NCI-H748 (cell line): ENCODE measurements around the gene TSKS.

Source experiments
- DNase-seq: peaks from one replicate; lab custom pipeline; 2025; ENCODE audit not compliant: unreplicated experiment; lab: John Stamatoyannopoulos, UW

TSKS gene, protein sequence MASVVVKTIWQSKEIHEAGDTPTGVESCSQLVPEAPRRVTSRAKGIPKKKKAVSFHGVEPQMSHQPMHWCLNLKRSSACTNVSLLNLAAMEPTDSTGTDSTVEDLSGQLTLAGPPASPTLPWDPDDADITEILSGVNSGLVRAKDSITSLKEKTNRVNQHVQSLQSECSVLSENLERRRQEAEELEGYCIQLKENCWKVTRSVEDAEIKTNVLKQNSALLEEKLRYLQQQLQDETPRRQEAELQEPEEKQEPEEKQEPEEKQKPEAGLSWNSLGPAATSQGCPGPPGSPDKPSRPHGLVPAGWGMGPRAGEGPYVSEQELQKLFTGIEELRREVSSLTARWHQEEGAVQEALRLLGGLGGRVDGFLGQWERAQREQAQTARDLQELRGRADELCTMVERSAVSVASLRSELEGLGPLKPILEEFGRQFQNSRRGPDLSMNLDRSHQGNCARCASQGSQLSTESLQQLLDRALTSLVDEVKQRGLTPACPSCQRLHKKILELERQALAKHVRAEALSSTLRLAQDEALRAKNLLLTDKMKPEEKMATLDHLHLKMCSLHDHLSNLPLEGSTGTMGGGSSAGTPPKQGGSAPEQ

DNA sequence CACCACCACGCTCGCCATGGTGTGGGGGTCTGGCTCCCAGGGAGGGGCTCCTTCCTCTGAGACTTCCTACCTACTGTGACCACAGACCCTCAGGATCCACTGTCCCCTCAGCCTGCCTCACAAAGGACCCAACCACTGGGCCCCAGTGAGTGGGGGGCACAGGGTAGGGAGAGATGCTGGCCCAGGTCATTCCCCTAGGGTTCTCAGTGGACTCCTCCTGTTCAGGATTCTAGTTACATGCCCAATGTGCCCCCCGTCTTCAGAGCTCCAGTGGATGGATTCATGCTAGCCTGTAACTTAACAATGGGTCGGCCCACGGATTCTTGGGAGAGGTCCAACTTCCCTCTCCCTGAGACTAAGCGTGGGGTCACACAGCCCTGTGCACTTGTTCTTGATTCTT, at the start of gene TSKS:
TSKS (minus strand) TSS at position 77 of the 400 bp plus-strand sequence; CDS start at position 18, 59 bp downstream.
- no peak for DNase-seq

DNA sequence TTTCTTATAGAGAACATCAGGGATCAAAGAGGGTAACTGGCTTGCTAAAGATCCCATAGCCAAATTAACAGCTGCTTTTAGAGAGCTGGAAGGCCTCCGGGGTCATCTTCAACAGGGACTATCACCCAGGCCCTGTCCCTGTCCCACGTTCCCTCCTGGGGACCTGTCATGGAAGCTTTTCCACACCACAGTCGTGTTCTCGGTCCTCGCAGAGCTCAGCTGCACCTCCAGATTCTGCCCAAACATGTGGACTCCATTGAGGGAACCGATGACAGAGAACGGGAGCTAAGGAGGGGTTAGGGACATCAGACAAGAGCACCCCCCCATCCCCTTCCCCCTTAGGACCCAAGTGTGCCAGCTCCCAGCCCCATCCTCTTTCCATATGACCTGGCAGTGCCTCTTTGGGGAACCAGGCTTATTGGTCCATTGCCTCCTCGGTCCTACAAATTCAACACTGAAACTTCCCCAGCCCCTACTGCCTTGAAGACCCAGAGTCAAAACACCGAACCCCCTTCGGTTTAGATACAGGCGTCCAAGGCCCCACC, 49.4 kb upstream of the TSKS start:
- no peak for DNase-seq

DNA sequence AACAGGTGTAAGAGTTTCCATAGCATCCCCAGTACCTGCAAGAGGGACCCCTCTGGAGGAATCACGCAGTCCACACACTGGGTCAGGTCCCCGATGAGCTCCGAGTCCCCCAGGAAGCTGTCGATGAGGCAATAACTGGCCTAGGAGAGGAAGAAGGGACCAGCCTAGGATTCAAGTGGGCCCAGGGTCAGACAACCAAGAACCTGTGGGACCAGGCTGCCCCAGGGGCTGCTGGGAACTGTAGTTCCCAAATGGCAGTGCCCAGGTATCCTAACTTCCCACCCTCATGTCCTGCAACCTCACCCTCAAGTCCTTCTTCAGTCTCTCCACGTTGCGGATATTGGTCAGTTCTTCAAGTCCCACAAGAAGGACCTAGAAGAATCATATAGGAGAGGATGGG, 48.2 kb upstream of the TSKS start:
- no peak for DNase-seq

DNA sequence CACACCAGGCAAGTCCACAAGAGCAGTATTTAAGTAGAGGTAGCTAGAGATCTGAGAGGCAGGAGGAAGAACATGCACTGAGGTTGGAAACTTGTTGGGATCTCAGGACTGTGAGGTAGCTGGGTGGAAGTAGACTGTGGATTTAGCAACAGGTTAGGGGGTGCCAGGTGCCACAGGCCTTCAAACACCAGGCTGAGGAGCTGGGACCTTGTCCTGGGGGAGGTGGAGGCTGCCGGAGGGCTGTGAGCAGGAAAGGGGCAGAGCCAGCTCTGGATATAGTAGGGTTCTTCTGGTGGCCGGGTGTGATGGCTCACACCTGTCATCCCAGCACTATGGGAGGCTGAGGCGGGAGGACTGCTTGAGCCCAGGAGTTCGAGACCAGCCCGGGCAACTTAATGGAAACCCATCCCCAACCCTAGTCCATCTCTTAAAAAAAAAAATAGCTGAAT, 46.9 kb upstream of the TSKS start:
- no peak for DNase-seq

DNA sequence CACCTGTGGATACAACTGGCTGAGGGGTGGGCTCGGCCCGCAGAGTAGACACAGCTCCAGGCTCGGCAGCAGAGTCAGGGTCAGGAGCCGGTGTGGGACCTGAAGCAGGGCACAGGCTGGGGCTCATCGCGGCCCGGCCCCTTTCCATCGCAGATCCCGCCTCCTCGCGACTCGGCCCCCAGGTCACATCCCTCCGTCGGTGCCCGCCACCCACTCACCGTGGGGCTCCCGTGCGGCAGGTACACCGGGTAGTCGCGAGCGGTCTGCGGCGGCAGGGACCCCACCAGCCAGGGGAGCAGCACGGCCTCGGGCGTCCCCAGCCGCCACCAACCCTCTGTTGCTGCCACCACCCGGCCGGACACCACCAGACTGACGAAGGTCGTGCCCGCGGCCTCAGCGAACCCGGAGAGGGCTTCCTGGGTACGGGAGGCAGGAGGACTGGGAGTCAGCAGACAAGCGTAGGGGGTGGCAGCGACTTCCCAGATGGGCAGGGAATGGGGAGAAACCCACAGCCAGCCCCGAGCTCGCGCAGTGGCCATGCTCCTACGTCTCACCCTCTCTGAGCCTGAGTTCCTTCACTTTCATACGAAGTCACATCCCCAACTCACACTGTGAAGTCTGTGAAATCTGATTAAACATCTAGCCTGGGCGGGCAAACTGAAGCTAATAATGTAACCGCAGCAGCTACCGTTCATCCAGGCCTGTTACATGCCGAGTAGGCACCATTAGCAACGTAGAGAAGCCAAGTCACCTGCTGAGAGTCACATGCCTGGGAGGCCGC, 46.2 kb upstream of the TSKS start:
- DNase-seq: peak; percentile 71

DNA sequence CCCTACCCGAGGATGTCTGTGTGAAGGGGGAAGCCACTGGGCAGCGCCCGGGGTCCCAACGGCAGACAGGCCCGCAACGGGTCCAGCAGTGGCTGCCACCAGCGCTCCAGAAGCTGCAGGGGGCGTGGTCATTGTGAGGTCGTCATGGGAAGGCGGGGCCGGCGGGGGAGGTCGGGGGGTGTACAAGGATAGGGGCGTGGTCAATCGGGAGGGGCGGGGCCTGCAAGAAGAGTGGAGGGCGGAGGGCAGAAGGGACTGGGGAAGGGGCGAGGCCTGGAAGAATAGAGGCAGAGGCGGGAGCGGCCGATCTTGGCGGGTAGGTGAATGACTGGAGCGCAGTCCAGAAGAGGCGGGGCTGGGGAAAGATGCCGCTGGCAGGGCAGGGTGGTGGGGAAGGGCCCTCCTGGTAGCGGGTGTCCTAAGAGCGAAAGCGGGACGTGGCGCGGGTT, 45.6 kb upstream of the TSKS start:
- peak; percentile 97 for DNase-seq

DNA sequence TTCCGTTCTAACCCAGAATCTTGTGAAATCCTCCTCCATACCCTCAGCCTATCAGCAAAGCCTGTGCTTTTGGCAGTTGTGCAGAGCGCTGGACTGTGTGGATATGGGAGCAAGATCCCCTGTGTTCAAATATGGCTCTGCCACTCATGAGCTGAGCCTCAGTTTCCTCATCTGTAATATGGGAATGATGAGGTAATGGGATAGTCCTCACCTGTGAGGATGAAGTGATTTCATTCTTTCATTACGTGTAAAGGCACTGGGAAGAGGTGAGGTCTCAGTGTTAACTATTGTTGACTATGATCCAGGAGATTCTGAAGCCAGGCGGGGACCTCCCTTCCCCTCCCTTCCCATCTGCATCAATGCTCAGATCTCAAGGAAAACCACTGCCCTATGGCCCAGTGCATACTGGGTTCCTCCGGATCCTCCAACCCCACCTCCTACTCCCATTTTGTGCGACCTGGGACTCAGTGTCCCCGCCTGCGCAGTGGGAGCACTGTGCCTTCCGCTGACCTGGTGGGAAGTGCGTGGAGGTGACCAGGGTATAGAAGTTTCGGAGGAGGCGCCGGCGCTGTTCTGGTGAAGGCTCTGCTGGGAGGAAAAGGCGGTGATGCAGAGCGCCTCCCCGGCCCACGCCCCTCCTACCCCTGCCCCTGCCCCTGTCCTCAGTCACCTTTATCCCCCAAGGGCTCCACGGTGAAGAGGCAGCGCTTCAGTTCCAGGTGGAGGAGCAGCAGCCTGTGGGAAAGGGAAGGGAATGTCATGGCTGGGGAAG, 45.0 kb upstream of the TSKS start:
- no peak for DNase-seq

DNA sequence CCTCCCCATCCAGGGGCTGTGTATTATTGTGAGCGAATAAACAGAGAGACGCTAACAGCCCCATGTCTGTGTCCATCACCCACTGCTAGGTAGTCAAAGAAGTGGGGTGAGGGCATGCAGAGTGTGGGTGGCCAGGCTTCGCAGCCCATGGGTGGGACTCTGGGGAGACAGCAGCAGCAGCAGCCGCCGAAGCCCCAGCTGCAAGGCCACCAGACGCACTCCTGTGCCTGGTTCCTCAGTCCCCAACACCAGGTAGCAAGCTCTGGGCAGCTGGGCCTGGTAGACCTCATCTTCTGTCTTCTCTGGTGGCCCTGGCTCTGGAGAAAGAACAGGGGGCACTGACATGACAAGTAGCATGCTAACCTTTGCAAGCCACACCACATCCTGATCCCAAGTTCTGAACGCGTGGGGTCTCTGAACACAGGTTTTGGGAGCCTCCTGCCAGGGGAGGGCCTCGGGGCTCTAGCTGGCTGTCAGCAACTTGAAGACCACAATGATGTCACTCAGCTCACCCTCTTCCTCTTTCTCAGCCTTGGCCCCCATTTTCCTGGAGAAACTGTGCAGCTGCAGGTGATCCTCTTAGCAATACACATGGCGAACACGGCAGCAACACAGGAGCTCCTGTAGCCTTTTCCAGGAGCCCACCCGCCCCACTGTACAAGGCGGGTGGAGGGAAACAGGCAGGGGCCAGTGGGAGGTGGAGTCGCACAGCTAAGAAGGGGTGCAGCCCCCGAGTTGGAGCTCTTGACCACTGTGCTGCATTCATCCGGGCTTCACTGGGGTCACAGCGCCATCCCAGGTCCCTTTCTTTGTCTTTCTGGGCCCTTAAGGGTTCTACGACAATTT, 44.2 kb upstream of the TSKS start:
- no peak for DNase-seq

DNA sequence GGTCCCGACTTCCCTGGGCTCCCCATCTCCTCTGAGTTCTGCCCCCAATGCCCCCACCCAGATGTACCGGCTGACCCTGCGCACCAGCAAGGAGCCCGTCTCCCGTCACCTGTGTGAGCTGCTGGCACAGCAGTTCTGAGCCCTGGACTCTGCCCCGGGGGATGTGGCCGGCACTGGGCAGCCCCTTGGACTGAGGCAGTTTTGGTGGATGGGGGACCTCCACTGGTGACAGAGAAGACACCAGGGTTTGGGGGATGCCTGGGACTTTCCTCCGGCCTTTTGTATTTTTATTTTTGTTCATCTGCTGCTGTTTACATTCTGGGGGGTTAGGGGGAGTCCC, 43.5 kb upstream of the TSKS start:
- no peak for DNase-seq

DNA sequence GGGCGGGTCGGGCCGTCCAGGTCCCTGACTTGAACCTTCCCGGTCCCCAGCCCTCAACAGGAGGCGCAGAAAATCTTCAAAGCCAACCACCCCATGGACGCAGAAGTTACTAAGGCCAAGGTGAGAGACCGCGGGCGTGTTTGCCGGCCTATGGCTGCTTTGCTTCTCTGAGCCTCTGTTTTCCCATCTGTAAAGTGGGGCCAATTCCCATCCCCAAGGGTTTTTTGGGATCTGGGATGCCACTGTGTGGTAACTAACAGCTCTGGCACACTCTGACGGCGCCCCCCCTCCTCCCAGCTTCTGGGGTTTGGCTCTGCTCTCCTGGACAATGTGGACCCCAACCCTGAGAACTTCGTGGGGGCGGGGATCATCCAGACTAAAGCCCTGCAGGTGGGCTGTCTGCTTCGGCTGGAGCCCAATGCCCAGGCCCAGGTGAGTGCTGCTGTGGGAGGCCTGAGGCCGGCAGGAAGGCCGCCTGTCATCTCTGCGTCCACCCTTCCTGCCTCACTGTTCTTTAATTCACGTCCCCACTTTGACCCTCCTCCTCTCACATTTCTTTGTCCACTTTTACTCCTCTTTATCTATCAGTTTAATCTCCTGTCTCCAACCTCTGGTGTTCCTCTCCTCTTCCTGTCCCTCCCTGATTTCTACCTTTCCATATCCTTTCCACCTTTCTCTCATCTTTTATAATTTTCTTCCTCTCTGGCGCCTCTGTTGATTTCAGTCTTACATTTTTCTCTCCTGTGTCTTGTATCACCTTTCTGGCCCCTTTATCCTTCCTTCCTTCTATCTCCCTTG, 42.9 kb upstream of the TSKS start:
- DNase-seq: no peak

DNA sequence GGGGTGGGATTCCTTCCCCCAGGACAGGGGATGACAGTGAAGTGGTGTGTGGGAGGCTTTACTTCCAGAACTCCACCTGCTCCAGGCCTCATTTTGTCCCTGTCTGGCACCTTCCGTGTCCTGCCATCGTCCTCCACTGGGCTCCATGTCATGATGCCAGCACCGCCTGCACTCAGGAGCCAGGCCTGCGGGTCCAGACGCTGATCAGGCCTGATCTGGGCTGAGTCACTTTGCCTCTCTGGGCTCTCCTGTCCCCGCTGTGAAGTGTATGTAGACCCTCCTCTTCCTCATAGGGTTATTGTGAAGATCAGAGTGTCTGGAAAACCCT, 40.4 kb upstream of the TSKS start:
- no peak for DNase-seq

DNA sequence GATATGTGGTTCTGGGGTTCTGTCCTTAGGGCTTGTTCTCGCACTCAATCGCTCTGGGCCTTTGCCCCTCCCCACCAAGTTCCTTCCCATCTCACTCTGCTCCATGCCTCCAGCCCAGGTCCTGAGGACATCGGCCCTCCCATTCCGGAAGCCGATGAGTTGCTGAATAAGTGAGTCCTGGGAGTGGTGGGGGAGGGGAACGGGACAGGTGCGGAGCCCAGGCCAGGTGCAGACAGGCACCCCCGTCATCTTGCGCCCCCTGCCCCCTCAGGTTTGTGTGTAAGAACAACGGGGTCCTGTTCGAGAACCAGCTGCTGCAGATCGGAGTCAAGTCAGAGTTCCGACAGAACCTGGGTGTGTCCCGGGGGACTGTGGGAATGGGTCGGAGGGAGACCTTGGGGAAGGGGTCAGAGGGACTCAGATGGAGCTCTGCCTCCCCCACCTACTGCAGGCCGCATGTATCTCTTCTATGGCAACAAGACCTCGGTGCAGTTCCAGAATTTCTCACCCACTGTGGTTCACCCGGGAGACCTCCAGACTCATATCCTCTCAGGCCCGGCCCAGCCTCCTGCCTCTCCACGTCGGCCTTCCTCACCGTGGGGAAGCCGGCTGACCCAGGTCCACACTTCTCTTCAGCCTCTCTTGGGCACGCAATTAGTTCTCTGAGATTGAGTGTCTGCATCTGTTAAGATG, 39.9 kb upstream of the TSKS start:
- DNase-seq: no peak

DNA sequence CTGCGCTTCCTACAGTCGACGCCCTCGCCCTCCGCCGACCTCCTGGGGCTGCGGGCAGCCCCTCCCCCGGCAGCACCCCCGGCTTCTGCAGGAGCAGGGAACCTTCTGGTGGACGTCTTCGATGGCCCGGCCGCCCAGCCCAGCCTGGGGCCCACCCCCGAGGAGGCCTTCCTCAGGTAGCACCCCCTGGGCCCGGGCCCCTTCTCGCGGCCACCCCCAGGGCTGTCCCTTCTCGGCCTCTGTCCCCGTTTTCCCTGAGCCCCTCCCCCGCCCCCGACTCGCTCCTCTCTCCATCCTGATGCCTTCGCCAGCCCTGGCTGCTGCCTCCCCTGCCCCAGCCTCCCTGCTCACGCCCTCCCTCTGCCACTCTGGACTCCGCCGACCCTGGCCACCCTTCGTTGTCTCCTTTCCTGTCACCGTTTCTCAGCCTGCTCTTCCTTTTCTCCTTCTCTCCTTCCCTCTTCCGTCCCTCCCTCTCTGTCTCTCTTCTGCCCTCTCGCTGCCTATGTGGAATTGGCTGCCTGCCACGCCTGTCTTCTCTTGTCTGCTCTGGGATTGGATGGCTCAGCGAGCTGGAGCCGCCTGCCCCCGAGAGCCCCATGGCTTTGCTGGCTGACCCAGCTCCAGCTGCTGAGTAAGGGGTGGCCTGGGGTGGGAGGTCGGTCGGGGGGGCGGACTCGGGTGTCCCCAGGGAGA, 39.0 kb upstream of the TSKS start:
- DNase-seq: no peak

DNA sequence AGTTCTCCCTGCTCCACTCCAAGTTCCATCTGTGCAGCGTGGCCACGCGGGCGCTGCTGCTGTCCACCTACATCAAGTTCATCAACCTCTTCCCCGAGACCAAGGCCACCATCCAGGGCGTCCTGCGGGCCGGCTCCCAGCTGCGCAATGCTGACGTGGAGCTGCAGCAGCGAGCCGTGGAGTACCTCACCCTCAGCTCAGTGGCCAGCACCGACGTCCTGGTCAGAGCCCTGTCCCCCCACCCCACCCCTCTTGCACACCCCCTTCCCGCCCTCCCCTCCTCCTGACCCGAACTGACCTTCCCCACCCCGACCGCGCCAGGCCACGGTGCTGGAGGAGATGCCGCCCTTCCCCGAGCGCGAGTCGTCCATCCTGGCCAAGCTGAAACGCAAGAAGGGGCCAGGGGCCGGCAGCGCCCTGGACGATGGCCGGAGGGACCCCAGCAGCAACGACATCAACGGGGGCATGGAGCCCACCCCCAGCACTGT, 38.3 kb upstream of the TSKS start:
- no peak for DNase-seq

DNA sequence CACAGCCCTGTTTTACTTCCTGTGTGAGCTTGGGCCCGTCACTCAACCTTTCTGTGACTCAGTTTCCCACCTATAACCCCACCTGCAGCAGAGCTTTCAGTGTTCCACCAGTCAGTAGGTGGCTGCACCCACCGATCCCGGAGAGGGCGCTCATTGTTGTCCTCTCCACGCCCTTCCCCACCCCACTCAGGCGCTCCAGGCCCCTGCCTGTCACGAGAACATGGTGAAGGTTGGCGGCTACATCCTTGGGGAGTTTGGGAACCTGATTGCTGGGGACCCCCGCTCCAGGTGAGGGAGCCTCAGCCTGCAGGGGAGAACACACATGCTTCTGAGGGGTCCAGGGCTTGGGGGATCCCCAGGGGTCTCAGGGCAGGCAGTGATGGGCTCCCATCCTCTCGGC, 37.7 kb upstream of the TSKS start:
- DNase-seq: no peak

DNA sequence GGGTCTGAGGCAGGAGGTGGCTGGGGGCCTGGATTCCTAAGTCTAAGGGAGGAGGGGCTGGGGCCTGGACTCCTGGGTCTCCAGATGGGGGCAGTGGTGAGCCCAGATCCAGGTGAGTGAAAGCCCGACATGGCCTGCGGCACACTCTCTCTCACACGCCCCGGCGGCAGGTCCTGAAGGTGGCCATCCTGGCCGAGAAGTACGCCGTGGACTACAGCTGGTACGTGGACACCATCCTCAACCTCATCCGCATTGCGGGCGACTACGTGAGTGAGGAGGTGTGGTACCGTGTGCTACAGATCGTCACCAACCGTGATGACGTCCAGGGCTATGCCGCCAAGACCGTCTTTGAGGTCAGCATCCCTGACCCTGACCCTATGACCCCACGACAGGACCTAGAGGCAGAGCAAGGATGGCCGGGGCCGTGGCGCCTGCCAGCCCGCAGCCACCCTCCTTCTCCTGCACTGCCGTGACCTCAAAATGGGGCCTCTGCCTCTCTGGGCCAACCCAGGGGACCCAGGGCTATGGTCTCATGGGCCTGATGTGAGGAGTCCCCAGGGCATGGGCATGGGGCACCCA, 36.8 kb upstream of the TSKS start:
- DNase-seq: no peak

DNA sequence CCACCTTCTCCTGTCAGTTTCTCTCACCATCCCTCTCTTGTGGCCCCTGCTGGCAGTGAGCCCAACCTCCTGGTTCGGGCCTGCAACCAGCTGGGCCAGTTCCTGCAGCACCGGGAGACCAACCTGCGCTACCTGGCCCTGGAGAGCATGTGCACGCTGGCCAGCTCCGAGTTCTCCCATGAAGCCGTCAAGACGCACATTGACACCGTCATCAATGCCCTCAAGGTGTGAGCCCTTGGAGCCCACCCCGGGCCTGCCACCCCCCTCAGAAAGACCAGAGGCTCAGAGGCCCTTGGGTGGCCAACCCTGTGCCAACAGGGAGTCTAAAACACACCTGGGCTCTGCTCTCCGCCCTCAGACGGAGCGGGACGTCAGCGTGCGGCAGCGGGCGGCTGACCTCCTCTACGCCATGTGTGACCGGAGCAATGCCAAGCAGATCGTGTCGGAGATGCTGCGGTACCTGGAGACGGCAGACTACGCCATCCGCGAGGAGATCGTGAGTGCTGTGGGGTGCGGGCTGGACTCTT, 36.2 kb upstream of the TSKS start:
- no peak for DNase-seq
